IMR-90 (cell line): ENCODE measurements around the gene BPGM. TPM values are rescaled to one million over a fixed set of nuclear protein-coding genes. Genes with fewer than 3 reads are reported as not detected.

Experiments used
- ATAC-seq: fragments of 200-7000 bp; cut with Tn5 transposase; 2 replicates; pipeline ENCODE4 v1.9.1; 2020; ENCODE audit warnings: low read depth, mild to moderate bottlenecking, moderate library complexity
- BruUV-seq: library from RNA; stranded (reverse); fragments of 400-500 nt; replicated peaks from 2 replicates; lab custom pipeline; 2021; lab: Mats Ljungman, UMichigan
- CTCF ChIA-PET: fragments of 300-600 bp; formaldehyde crosslinking; extraction: SDS; loops from one replicate; lab custom pipeline; 2021; ENCODE audit warnings: antibody characterized with exemption; lab: Yijun Ruan, JAX
- POLR2A ChIA-PET: fragments of 300-600 bp; sonication (Branson Sonifier 250); formaldehyde crosslinking; loops from one replicate; lab custom pipeline; 2022; ENCODE audit warnings: antibody characterized with exemption; ENCODE audit not compliant: unreplicated experiment; lab: Charles Lee
- DNase-seq: peaks from one replicate; pipeline ENCODE4 v3.0.0; 2013
- H2AFZ ChIP-seq: replicated peaks from 2 replicates; pipeline ENCODE3; 2013; ENCODE audit warnings: low read length, mild to moderate bottlenecking; ENCODE audit not compliant: poor library complexity
- H2AK5ac ChIP-seq: 2 replicates; pipeline ENCODE4 v1.6.1; 2013; ENCODE audit warnings: low read depth, low read length, inconsistent platforms
- H2AK9ac ChIP-seq: replicated peaks from 2 replicates; pipeline ENCODE3; 2013; ENCODE audit warnings: mild to moderate bottlenecking, low read depth, low read length, moderate library complexity; ENCODE audit not compliant: poor library complexity
- H2BK120ac ChIP-seq: 2 replicates; pipeline ENCODE4 v1.6.1; 2013; ENCODE audit warnings: low read depth, low read length, inconsistent platforms
- H2BK15ac ChIP-seq: 3 replicates; pipeline ENCODE4 v1.6.1; 2013; ENCODE audit warnings: low read depth, low read length, inconsistent platforms
- H2BK20ac ChIP-seq: 2 replicates; pipeline ENCODE4 v1.6.1; 2013; ENCODE audit warnings: low read depth, mild to moderate bottlenecking, inconsistent platforms, low read length, moderate library complexity
- H2BK5ac ChIP-seq: 2 replicates; pipeline ENCODE4 v1.6.1; 2013; ENCODE audit warnings: mild to moderate bottlenecking, low read depth, low read length, inconsistent platforms; ENCODE audit not compliant: poor library complexity, severe bottlenecking
- H3K14ac ChIP-seq: replicated peaks from 2 replicates; pipeline ENCODE4 v1.6.1; 2013; ENCODE audit warnings: low read depth, low read length, inconsistent platforms
- H3K18ac ChIP-seq: 2 replicates; pipeline ENCODE4 v1.6.1; 2013; ENCODE audit warnings: low read depth, low read length, control low read depth
- H3K23ac ChIP-seq: 2 replicates; pipeline ENCODE4 v1.6.1; 2013; ENCODE audit warnings: low read depth, low read length, inconsistent platforms
- H3K27ac ChIP-seq: 2 replicates; pipeline ENCODE4 v1.5.1; 2013; ENCODE audit warnings: mild to moderate bottlenecking, control low read depth, low read length; ENCODE audit not compliant: insufficient read depth
- H3K27me3 ChIP-seq: 2 replicates; pipeline ENCODE4 v1.6.1; 2013; ENCODE audit warnings: low read length; ENCODE audit not compliant: control insufficient read depth, insufficient read depth
- H3K36me3 ChIP-seq: 2 replicates; pipeline ENCODE4 v1.6.1; 2013; ENCODE audit warnings: low read length, mixed read lengths; ENCODE audit not compliant: control insufficient read depth, insufficient read depth
- H3K4ac ChIP-seq: 2 replicates; pipeline ENCODE4 v1.6.1; 2013; ENCODE audit warnings: low read depth, low read length, inconsistent platforms
- H3K4me1 ChIP-seq: 2 replicates; pipeline ENCODE4 v1.6.1; 2013; ENCODE audit warnings: low read length, mixed read lengths; ENCODE audit not compliant: control insufficient read depth, insufficient read depth
- H3K4me2 ChIP-seq: 2 replicates; pipeline ENCODE4 v1.6.1; 2013; ENCODE audit warnings: low read depth, mild to moderate bottlenecking, control low read depth, low read length, moderate library complexity
- H3K4me3 ChIP-seq: 2 replicates; pipeline ENCODE4 v1.5.1; 2013; ENCODE audit warnings: low read depth, mild to moderate bottlenecking, control low read depth, low read length, moderate library complexity; ENCODE audit not compliant: insufficient read depth
- H3K56ac ChIP-seq: 2 replicates; pipeline ENCODE4 v1.6.1; 2013; ENCODE audit warnings: low read length, inconsistent platforms; ENCODE audit not compliant: insufficient read depth; ENCODE audit errors: extremely low read depth
- H3K79me1 ChIP-seq, 2 experiments: 2 replicates each; pipeline ENCODE4 v1.6.1; 2013; ENCODE audit warnings: low read length in 2 of 2, inconsistent platforms in 1 of 2, low read depth in 1 of 2
- H3K9ac ChIP-seq: 2 replicates; pipeline ENCODE4 v1.6.1; 2013; ENCODE audit warnings: low read depth, low read length, control low read depth
- H3K9me1 ChIP-seq: 2 replicates; pipeline ENCODE4 v1.6.1; 2013; ENCODE audit warnings: low read length, inconsistent platforms; ENCODE audit not compliant: insufficient read depth
- H3K9me3 ChIP-seq: 2 replicates; pipeline ENCODE4 v1.6.1; 2013; ENCODE audit warnings: low read length; ENCODE audit not compliant: control insufficient read depth, insufficient read depth
- H4K20me1 ChIP-seq: 2 replicates; pipeline ENCODE4 v1.6.1; 2013; ENCODE audit warnings: low read length, inconsistent platforms; ENCODE audit not compliant: insufficient read depth
- H4K5ac ChIP-seq: 2 replicates; pipeline ENCODE4 v1.6.1; 2013; ENCODE audit warnings: mild to moderate bottlenecking, low read depth, low read length, control low read depth
- H4K8ac ChIP-seq, 2 experiments: 2 replicates each; pipeline ENCODE4 v1.6.1; 2013; ENCODE audit warnings: low read depth in 2 of 2, low read length in 2 of 2, control low read depth in 1 of 2, inconsistent platforms in 1 of 2
- H4K91ac ChIP-seq: 2 replicates; pipeline ENCODE4 v1.6.1; 2013; ENCODE audit warnings: low read depth, low read length, inconsistent platforms; ENCODE audit not compliant: insufficient read depth
- FOS ChIP-seq: fragments of 150-350 bp; IDR thresholded peaks from 2 replicates; pipeline ENCODE4 v1.6.1; 2016; ENCODE audit warnings: low read depth, low read length
- MAFK ChIP-seq: IDR thresholded peaks from 2 replicates; pipeline ENCODE4 v1.6.1; 2012; ENCODE audit warnings: low read depth, low read length, improper control_type of control experiment
- WGBS, 2 experiments: methylation state at CpG; one replicate each; pipeline versions ENCODE4 v1.1.5 to v1.1.7; 2013; ENCODE audit warnings: missing lambda C conversion rate in 2 of 2; ENCODE audit not compliant: insufficient read length in 1 of 2; ENCODE audit errors: extremely low coverage in 2 of 2; 5-methylcytosine and 5-hydroxymethylcytosine counted together
- dilution Hi-C: fragments of 300-500 bp; cut with HindIII; formaldehyde crosslinking; loops from one replicate; pipeline ENCODE4 v1.14.3; 2018; ENCODE audit warnings: low sequenced_read_pairs; ENCODE audit not compliant: unreplicated experiment
- in situ Hi-C: fragments of 300-500 bp; cut with MboI; formaldehyde crosslinking; loops from 3 replicates; pipeline ENCODE4 v1.14.3; 2019; ENCODE audit warnings: low sequenced_read_pairs, inconsistent platforms, mixed read lengths
- intact Hi-C: fragments of 100-400 bp; cut with micrococcal nuclease; formaldehyde crosslinking; loops from 2 replicates; pipeline ENCODE4 v1.10.0; 2022
- polyA plus RNA-seq, 3 experiments: library from polyadenylated mRNA; depleted of rRNA; stranded (reverse); fragments of >200 nt; gene quantifications; 2 replicates each; pipeline ENCODE4 v1.2.3, GENCODE V29; 2012; ENCODE audit warnings: low replicate concordance in 1 of 3
- total RNA-seq: library from RNA; depleted of rRNA; stranded (reverse); fragments of >200 nt; gene quantifications from 2 replicates; pipeline ENCODE4 v1.2.3, GENCODE V29; 2012

Gene BPGM
- total and polyA plus RNA-seq, 2 of the 4 experiments (the other 2 are of a cell fraction), result 18.8 to 20.0 TPM

DNA sequence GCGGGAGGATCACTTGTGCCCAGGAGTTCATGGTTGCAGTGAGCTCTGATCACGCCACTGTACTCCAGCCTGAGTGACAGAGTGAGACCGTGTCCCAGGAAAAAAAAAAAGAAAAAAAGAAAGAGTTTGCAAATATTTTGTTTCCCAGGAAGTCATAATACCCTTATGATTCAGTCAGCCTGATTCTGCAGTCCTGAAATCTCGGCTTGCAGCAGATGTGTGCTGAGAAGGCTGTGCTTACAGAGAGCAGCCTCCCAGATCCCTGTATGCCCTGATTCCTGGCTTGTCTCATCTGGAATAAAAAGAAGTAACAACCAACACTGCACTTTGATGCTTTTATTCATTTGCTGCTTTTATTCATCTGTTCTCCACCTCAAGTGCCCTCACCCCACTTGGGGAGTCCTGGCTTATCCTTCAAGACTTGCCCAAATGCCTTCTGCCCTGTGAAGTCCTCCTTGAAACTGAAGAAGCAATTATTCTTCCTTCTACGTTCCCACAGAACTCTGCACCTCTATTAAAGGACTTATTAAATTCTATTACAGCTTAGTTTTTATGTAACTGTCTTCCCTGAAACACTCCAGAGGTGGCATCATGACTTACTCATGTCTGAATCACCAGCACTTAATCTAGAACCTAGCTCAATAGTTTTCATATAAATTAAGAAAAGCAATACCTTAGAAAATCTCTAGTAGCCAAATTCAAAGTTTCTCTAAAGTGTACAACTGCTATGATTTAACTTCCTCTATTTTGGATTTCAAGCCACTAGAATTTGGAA lies 27.7 kb upstream of the BPGM start:
- no CpG with 5 or more reads among the region's 5 CpGs for WGBS, 2 experiments
- in situ Hi-C loops (no loop called here), intact Hi-C loops (no loop called here)

More for the DNA sequence above, 27.7 kb upstream of the BPGM start:
- Histone ChIP-seq H4K91ac (no peak overlapping the region), H4K20me1 (no peaks in the 10 kb centered on the region), H2AK9ac (peak overlapping the region; percentile 6), H2AFZ (no peak overlapping the region), H3K36me3 (no peaks in the 10 kb centered on the region), H3K4me1 (peaks cover 9% of the 10 kb centered on the region), H3K4me2 (peak overlapping the region; percentile 79; the same call in 1 of the 2 replicates), H3K9me1 (peaks cover 4% of the 10 kb centered on the region; the same call in 1 of the 2 replicates), H3K79me1 (no peaks in the 10 kb centered on the region), H3K23ac (peak overlapping the region; percentile 22; the same call in 1 of the 2 replicates), H2BK15ac (peak overlapping the region; percentile 79; the same call in 1 of the 3 replicates), H3K27me3 (no peaks in the 10 kb centered on the region), H2AK5ac (peak overlapping the region; percentile 75; the same call in 1 of the 2 replicates), H2BK20ac (peak overlapping the region; percentile 70), H3K4ac (peak overlapping the region; percentile 74), H3K4me3 (no peak overlapping the region), H2BK120ac (peak overlapping the region; percentile 81), H3K27ac (peak overlapping the region; percentile 1; the same call in 1 of the 2 replicates), H3K9me3 (no peaks in the 10 kb centered on the region), H3K56ac (no peak overlapping the region), H4K5ac (0 out of 2 replicates have a peak overlapping the region, but pooled peaks have one; percentile 11), H4K8ac (peak overlapping the region in 1 of 2 experiments; percentile 70; a peak in 3 of 4 replicates), H3K18ac (peak overlapping the region; percentile 86), H3K14ac (peak overlapping the region; percentile 48; the same call in 1 of the 2 replicates), H3K9ac (no peak overlapping the region), H2BK5ac (peak overlapping the region; percentile 87)
- ChIA-PET POLR2A (no interaction called here), CTCF (interaction anchor here (0.7 to 1.1 kb wide), 2 partner anchors 14 to 189 kb away, joined by 3 to 4 read pairs; no protein-coding TSS in a partner anchor)
- TF ChIP-seq MAFK, result no peak
- TF ChIP-seq FOS, result peak; percentile 29; the same call in 1 of the 2 replicates
- ATAC-seq (peak; percentile 25), DNase-seq (peak; percentile 84)
- dilution Hi-C loops, result no loop called here
- no TSS peak for BruUV-seq
